ENCODE measurements around the gene MTA1. TPM values are rescaled to one million over a fixed set of nuclear protein-coding genes. Genes with fewer than 3 reads are reported as not detected.

Gene MTA1
- total and polyA plus RNA-seq, 2 donors (not counting 1 experiment from before 2014, with no cell fraction given), result 137 to 147 TPM

DNA sequence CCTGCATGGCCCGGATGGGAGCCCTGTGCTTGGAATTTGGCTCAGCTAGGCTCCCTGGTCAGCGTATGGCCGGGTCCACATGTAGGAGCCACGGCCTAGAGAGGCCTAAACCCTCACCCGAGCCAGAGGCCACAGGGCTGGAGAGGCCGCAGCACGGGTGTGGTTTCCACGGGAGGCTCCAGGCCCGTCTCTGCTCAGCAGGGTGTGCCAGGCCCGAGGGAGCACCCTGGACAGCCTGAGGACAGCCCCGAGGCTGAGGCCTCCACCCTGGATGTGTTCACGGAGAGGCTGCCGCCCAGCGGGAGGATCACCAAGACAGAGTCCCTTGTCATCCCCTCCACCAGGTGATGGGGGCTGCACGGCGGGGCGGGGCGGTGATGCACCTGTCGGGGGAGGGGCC is 38.9 kb upstream of the MTA1 start:
- DNase-seq, result no peak
- no peaks in the 10 kb centered on the region for H3K9me3 Mint-ChIP-seq (ENCODE audit: insufficient read depth)
- Histone ChIP-seq H3K79me2 (ENCODE audit: control insufficient read depth, insufficient read depth, low read length) (no peaks in the 10 kb centered on the region), H3K36me3 (replicated peaks in 1 of 2; ENCODE audit: control extremely low read depth in 1 of 2, control insufficient read depth in 1 of 2, extremely low read depth in 1 of 2, insufficient read depth in 2 of 2, low read length in 1 of 2) (no peaks in the 10 kb centered on the region), H4K20me1 (ENCODE audit: control insufficient read depth, insufficient read depth, low read length, poor library complexity, severe bottlenecking) (no peaks in the 10 kb centered on the region), H3K4me2 (replicated peaks; ENCODE audit: low read depth, low read length, poor library complexity, severe bottlenecking) (no peak overlapping the region), H3K4me3 (ENCODE audit: control extremely low read depth in 1 of 5, extremely low read depth in 1 of 5, insufficient read depth in 1 of 5, low read depth in 2 of 5, low read length in 4 of 5) (no peak overlapping the region), H2AFZ (ENCODE audit: insufficient read depth, low read depth, low read length, poor library complexity, severe bottlenecking) (no peak overlapping the region), H3K9ac (ENCODE audit: low read length) (no peak overlapping the region), H3K4me1 (ENCODE audit: control insufficient read depth in 2 of 2, insufficient read depth in 2 of 2, low read length in 2 of 2) (peaks cover 0 to 3% of the 10 kb centered on the region in 2 donors), H3K27ac (ENCODE audit: low read length in 2 of 2) (no peak overlapping the region), H3K9me3 (ENCODE audit: control extremely low read depth in 1 of 3, control insufficient read depth in 2 of 3, insufficient read depth in 1 of 3, low read length in 2 of 3) (peaks cover 0 to 10% (median 0%) of the 10 kb centered on the region in 3 donors), H3K27me3 (replicated peaks in 1 of 4; ENCODE audit: control extremely low read depth in 1 of 4, control insufficient read depth in 3 of 4, insufficient read depth in 4 of 4, low read length in 3 of 4) (no peaks in the 10 kb centered on the region)
- H3K27me3 Mint-ChIP-seq, result no peaks in the 10 kb centered on the region
- H3K4me1 Mint-ChIP-seq, result peaks cover 4% of the 10 kb centered on the region
- ATAC-seq (ENCODE audit: low read depth), result no peak
- TF ChIP-seq EZH2 (IDR thresholded peaks at IDR 0.05; ENCODE audit: borderline replicate concordance, insufficient read depth, low read depth, low read length, poor library complexity, severe bottlenecking), result no peak
- POLR2A ChIA-PET, result interaction anchor here (0.6 kb wide), 1 partner anchor 306 kb away, joined by 7 read pairs; no protein-coding TSS in a partner anchor
- no peak overlapping the region for H3K4me3 Mint-ChIP-seq
- CTCF ChIA-PET, result interaction anchor here (1.3 to 2.2 kb wide), 2 partner anchors 10 to 110 kb away, joined by 3 to 7 read pairs; no protein-coding TSS in a partner anchor
- WGBS (ENCODE audit: insufficient coverage), result 95% methylated on average over 19 of the region's 19 CpGs
- intact Hi-C loops (cut with micrococcal nuclease), result no loop called here
- no peak overlapping the region for H3K27ac Mint-ChIP-seq

GRCh38 chr14:105381446-105382342 is 37.9 kb upstream of the MTA1 start:
- Histone ChIP-seq H3K36me3 (replicated peaks in 1 of 2; ENCODE audit: control extremely low read depth in 1 of 2, control insufficient read depth in 1 of 2, extremely low read depth in 1 of 2, insufficient read depth in 2 of 2, low read length in 1 of 2) (no peaks in the 10 kb centered on the region), H3K4me3 (ENCODE audit: control extremely low read depth in 1 of 5, extremely low read depth in 1 of 5, insufficient read depth in 1 of 5, low read depth in 2 of 5, low read length in 4 of 5) (no peak overlapping the region), H3K4me1 (ENCODE audit: control insufficient read depth in 2 of 2, insufficient read depth in 2 of 2, low read length in 2 of 2) (no peaks in the 10 kb centered on the region), H3K9me3 (ENCODE audit: control extremely low read depth in 1 of 3, control insufficient read depth in 2 of 3, insufficient read depth in 1 of 3, low read length in 2 of 3) (peaks cover 0 to 1% (median 0%) of the 10 kb centered on the region in 3 donors), H3K79me2 (ENCODE audit: control insufficient read depth, insufficient read depth, low read length) (no peaks in the 10 kb centered on the region), H3K9ac (ENCODE audit: low read length) (no peak overlapping the region), H3K4me2 (replicated peaks; ENCODE audit: low read depth, low read length, poor library complexity, severe bottlenecking) (no peak overlapping the region), H3K27me3 (replicated peaks in 1 of 4; ENCODE audit: control extremely low read depth in 1 of 4, control insufficient read depth in 3 of 4, insufficient read depth in 4 of 4, low read length in 3 of 4) (no peaks in the 10 kb centered on the region), H2AFZ (ENCODE audit: insufficient read depth, low read depth, low read length, poor library complexity, severe bottlenecking) (no peak overlapping the region), H4K20me1 (ENCODE audit: control insufficient read depth, insufficient read depth, low read length, poor library complexity, severe bottlenecking) (no peaks in the 10 kb centered on the region), H3K27ac (ENCODE audit: low read length in 2 of 2) (no peak overlapping the region)
- Mint-ChIP-seq H3K27me3 (no peaks in the 10 kb centered on the region), H3K4me3 (no peak overlapping the region), H3K4me1 (no peaks in the 10 kb centered on the region), H3K27ac (no peak overlapping the region), H3K9me3 (ENCODE audit: insufficient read depth) (no peaks in the 10 kb centered on the region)
- 92% methylated on average over 27 of the region's 27 CpGs for WGBS (ENCODE audit: insufficient coverage)
- intact Hi-C loops (cut with micrococcal nuclease), result no loop called here
- CTCF ChIA-PET, result interaction anchor here (1.3 to 2.2 kb wide), 2 partner anchors 11 to 109 kb away, joined by 3 to 7 read pairs; no protein-coding TSS in a partner anchor
- DNase-seq (no peak), ATAC-seq (ENCODE audit: low read depth) (no peak)
- TF ChIP-seq, protein P1, sequence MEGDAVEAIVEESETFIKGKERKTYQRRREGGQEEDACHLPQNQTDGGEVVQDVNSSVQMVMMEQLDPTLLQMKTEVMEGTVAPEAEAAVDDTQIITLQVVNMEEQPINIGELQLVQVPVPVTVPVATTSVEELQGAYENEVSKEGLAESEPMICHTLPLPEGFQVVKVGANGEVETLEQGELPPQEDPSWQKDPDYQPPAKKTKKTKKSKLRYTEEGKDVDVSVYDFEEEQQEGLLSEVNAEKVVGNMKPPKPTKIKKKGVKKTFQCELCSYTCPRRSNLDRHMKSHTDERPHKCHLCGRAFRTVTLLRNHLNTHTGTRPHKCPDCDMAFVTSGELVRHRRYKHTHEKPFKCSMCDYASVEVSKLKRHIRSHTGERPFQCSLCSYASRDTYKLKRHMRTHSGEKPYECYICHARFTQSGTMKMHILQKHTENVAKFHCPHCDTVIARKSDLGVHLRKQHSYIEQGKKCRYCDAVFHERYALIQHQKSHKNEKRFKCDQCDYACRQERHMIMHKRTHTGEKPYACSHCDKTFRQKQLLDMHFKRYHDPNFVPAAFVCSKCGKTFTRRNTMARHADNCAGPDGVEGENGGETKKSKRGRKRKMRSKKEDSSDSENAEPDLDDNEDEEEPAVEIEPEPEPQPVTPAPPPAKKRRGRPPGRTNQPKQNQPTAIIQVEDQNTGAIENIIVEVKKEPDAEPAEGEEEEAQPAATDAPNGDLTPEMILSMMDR (IDR thresholded peaks at IDR 0.05), result no peak
- TF ChIP-seq EZH2 (IDR thresholded peaks at IDR 0.05; ENCODE audit: borderline replicate concordance, insufficient read depth, low read depth, low read length, poor library complexity, severe bottlenecking), result no peak
- POLR2A ChIA-PET, result no interaction called here
